DOHH2 (cell line): Measurements from ENCODE around the gene CACHD1.

ENCODE experiments used
- CTCF ChIP-seq: fragments of 200-600 bp; sonication (generic); IDR thresholded peaks from one replicate; pipeline ENCODE4 v1.5.1; 2014; ENCODE audit warnings: antibody characterized with exemption, mild to moderate bottlenecking, low read depth, low read length; ENCODE audit not compliant: poor library complexity, severe bottlenecking
- EZH2phosphoT487 ChIP-seq: fragments of 200-600 bp; sonication (generic); IDR thresholded peaks from 2 replicates; pipeline ENCODE4 v1.6.1; 2017; ENCODE audit warnings: borderline replicate concordance, mild to moderate bottlenecking, antibody characterized with exemption, low read length, moderate library complexity, mixed read lengths

GRCh38 chr1:64678366-64678765, 208.4 kb downstream of the CACHD1 start:
- no peak for TF ChIP-seq CTCF
- no peak for TF ChIP-seq EZH2phosphoT487
